GM12878 (cell line): ENCODE data around the gene SCMH1. TPM values are rescaled to one million over a fixed set of nuclear protein-coding genes. Genes with fewer than 3 reads are reported as not detected.

Source experiments
- ATAC-seq: fragments of 200-7000 bp; cut with Tn5 transposase; 3 replicates; pipeline ENCODE4 v1.9.1; 2020; ENCODE audit warnings: mild to moderate bottlenecking, moderate library complexity
- BruUV-seq: library from RNA; stranded (reverse); fragments of 400-500 nt; replicated peaks from 2 replicates; lab custom pipeline; 2021; lab: Mats Ljungman, UMichigan
- CTCF ChIA-PET: fragments of 300-600 bp; sonication (Branson Sonifier 250); formaldehyde crosslinking; extraction: SDS; loops from one replicate; lab custom pipeline; 2021; ENCODE audit warnings: inconsistent platforms; lab: Yijun Ruan, JAX
- POLR2A ChIA-PET: fragments of 350-600 bp; formaldehyde crosslinking; extraction: SDS; loops from one replicate; lab custom pipeline; 2021; ENCODE audit warnings: inconsistent platforms; lab: Charles Lee
- RAD21 ChIA-PET: fragments of 300-600 bp; sonication (Branson Sonifier 250); formaldehyde crosslinking; loops from one replicate; lab custom pipeline; 2023; ENCODE audit warnings: antibody characterized with exemption; ENCODE audit not compliant: unreplicated experiment; lab: Charles Lee
- SMC1A ChIA-PET: fragments of 300-600 bp; sonication (Branson Sonifier 250); formaldehyde crosslinking; loops from one replicate; lab custom pipeline; 2023; ENCODE audit not compliant: unreplicated experiment, uncharacterized antibody; lab: Charles Lee
- DNase-seq: peaks from one replicate; pipeline ENCODE4 v3.0.0-alpha.2; 2011; ENCODE audit warnings: low read depth, low spot score
- FAIRE-seq: peaks from 3 replicates; lab custom pipeline; 2011; peaks lifted over from hg19 to GRCh38; lab: Jason Lieb, UNC
- H2AFZ ChIP-seq: 2 replicates; pipeline ENCODE4 v1.6.0; 2011; ENCODE audit warnings: low read depth, low read length, control low read depth; ENCODE audit not compliant: control insufficient read depth
- H3K27ac ChIP-seq: 2 replicates; pipeline ENCODE4 v1.5.1; 2011; ENCODE audit warnings: control low read depth; ENCODE audit not compliant: control insufficient read depth, insufficient read depth
- H3K27me3 ChIP-seq, 2 experiments: replicated peaks in 1 of 2; 2 replicates each; pipeline versions ENCODE4 v1.6.0 to v1.6.1; 2011; ENCODE audit warnings: low read length in 1 of 2; ENCODE audit not compliant: control insufficient read depth in 2 of 2, insufficient read depth in 2 of 2
- H3K36me3 ChIP-seq, 2 experiments: 2 replicates each; pipeline ENCODE4 v1.5.1; 2011; ENCODE audit warnings: low read length in 1 of 2; ENCODE audit not compliant: control insufficient read depth in 2 of 2, insufficient read depth in 2 of 2
- H3K4me1 ChIP-seq: 2 replicates; pipeline ENCODE4 v1.6.1; 2011; ENCODE audit warnings: mild to moderate bottlenecking, low read length, moderate library complexity, mixed read lengths; ENCODE audit not compliant: control insufficient read depth, insufficient read depth
- H3K4me2 ChIP-seq: 2 replicates; pipeline ENCODE4 v1.6.0; 2011; ENCODE audit warnings: control low read depth; ENCODE audit not compliant: control insufficient read depth, insufficient read depth
- H3K4me3 ChIP-seq: fragments of 200-600 bp; sonication (generic); 2 replicates; pipeline ENCODE4 v1.5.1; 2016
- H3K79me2 ChIP-seq: 2 replicates; pipeline ENCODE4 v1.6.0; 2011; ENCODE audit warnings: low read length; ENCODE audit not compliant: control insufficient read depth, insufficient read depth
- H3K9ac ChIP-seq: 2 replicates; pipeline ENCODE4 v1.8.0; 2011; ENCODE audit warnings: low read length, control low read depth, mixed read lengths; ENCODE audit not compliant: control insufficient read depth, insufficient read depth
- H3K9me3 ChIP-seq: replicated peaks from 3 replicates; pipeline ENCODE4 v1.5.1; 2011; ENCODE audit warnings: mild to moderate bottlenecking, low read length; ENCODE audit not compliant: control insufficient read depth, insufficient read depth
- H4K20me1 ChIP-seq: 2 replicates; pipeline ENCODE4 v1.6.0; 2011; ENCODE audit not compliant: control insufficient read depth, insufficient read depth
- ATF2 ChIP-seq: IDR thresholded peaks from 2 replicates; pipeline ENCODE4 v1.6.1; 2012; ENCODE audit warnings: low read length, inconsistent platforms
- ATF3 ChIP-seq: IDR thresholded peaks from 2 replicates; pipeline ENCODE4 v1.6.1; 2011; ENCODE audit warnings: low read depth, mild to moderate bottlenecking, low read length, moderate library complexity, borderline replicate concordance; ENCODE audit errors: extremely low read depth
- BCLAF1 ChIP-seq: fragments of 450-650 bp; IDR thresholded peaks from 2 replicates; pipeline ENCODE4 v1.6.1; 2017; ENCODE audit warnings: antibody characterized with exemption, mild to moderate bottlenecking, moderate library complexity
- CHD2 ChIP-seq: IDR thresholded peaks from 2 replicates; pipeline ENCODE4 v1.6.1; 2011; ENCODE audit warnings: low read depth, low read length, improper control_type of control experiment, borderline replicate concordance
- HDGF ChIP-seq: fragments of 450-650 bp; IDR thresholded peaks from 2 replicates; pipeline ENCODE4 v1.6.1; 2016; ENCODE audit warnings: antibody characterized with exemption
- IRF5 ChIP-seq: fragments of 450-650 bp; IDR thresholded peaks from 2 replicates; pipeline ENCODE4 v1.6.1; 2017; ENCODE audit warnings: borderline replicate concordance
- MAX ChIP-seq: IDR thresholded peaks from 2 replicates; pipeline ENCODE4 v1.6.1; 2012; ENCODE audit warnings: low read depth, low read length, improper control_type of control experiment
- NBN ChIP-seq: fragments of 450-650 bp; IDR thresholded peaks from 2 replicates; pipeline ENCODE4 v1.6.1; 2016
- NR2C1 ChIP-seq: fragments of 450-650 bp; IDR thresholded peaks from 2 replicates; pipeline ENCODE4 v1.6.1; 2017; ENCODE audit warnings: antibody characterized with exemption, mild to moderate bottlenecking, moderate library complexity
- NR2F1 ChIP-seq: fragments of 450-650 bp; conservative IDR thresholded peaks from 2 replicates; pipeline ENCODE4 v1.6.1; 2017; ENCODE audit warnings: mild to moderate bottlenecking
- POLR2A ChIP-seq: IDR thresholded peaks from 2 replicates; pipeline ENCODE4 v1.6.1; 2011; ENCODE audit warnings: low read depth, mild to moderate bottlenecking, low read length
- POLR2AphosphoS5 ChIP-seq: IDR thresholded peaks from 2 replicates; pipeline ENCODE4 v1.6.1; 2011; ENCODE audit warnings: mild to moderate bottlenecking, low read length, inconsistent platforms
- ZBTB40 ChIP-seq: fragments of 450-650 bp; IDR thresholded peaks from 2 replicates; pipeline ENCODE4 v1.6.1; 2016; ENCODE audit warnings: mild to moderate bottlenecking, moderate library complexity, borderline replicate concordance
- WGBS: methylation state at CpG from one replicate; pipeline ENCODE4 v1.1.6; 2016; ENCODE audit warnings: low lambda C conversion rate; ENCODE audit not compliant: insufficient replicate concordance, insufficient coverage; ENCODE audit errors: missing lambda C conversion rate; 5-methylcytosine and 5-hydroxymethylcytosine counted together
- in situ Hi-C: fragments of 300-500 bp; cut with MboI; formaldehyde crosslinking; loops from 9 replicates; pipeline ENCODE4 v1.14.3; 2018; ENCODE audit warnings: mixed read lengths
- intact Hi-C: fragments of 100-400 bp; cut with micrococcal nuclease; formaldehyde crosslinking; loops from one replicate; pipeline ENCODE4 v1.14.2; 2022; ENCODE audit not compliant: unreplicated experiment
- polyA plus RNA-seq, 11 experiments: library from polyadenylated mRNA; depleted of rRNA in 4 of 11; unstranded in 6 of 11; stranded (reverse) in 5 of 11; fragments of >200 nt; fragmentation: Nextera tagmentation in 4 of 11; fragmentation: Illumina TruSeq in 1 of 11; extraction: Ambion mirVana in 4 of 11; extraction: Trizol in 1 of 11; gene quantifications; 1 replicate in 1 of 11; 2 replicates in 10 of 11; pipeline versions ENCODE4 v1.2.1 to v1.2.3, GENCODE V29; 2011 to 2016; ENCODE audit warnings: inconsistent platforms in 2 of 11, missing spikeins in 2 of 11, low read depth in 1 of 11
- total RNA-seq, 4 experiments: library from RNA; depleted of rRNA in 3 of 4; stranded (reverse); fragments of >200 nt in 3 of 4; fragmentation: Illumina TruSeq in 1 of 4; extraction: Trizol in 1 of 4; gene quantifications; 2 replicates each; pipeline versions ENCODE4 v1.2.1 to v1.2.3, GENCODE V29; 2013 to 2021

SCMH1 gene
- total and polyA plus RNA-seq, 10 of the 15 experiments (the other 5 are each of a cell fraction or from before 2014, with no cell fraction given) = 7.5 to 44.1 (median 27.8) TPM

- Histone ChIP-seq H3K4me1 (no peaks in the 10 kb centered on the region), H3K4me3 (no peak overlapping the region), H3K79me2 (no peaks in the 10 kb centered on the region), H2AFZ (no peak overlapping the region), H3K4me2 (no peak overlapping the region), H4K20me1 (no peaks in the 10 kb centered on the region), H3K9ac (no peak overlapping the region), H3K36me3 (peaks cover 37% of the 10 kb centered on the region in 2 experiments), H3K9me3 (no peaks in the 10 kb centered on the region), H3K27ac (no peak overlapping the region), H3K27me3 (no peaks in the 10 kb centered on the region)
- intact Hi-C loops (no loop called here), in situ Hi-C loops (no loop called here)
- BruUV-seq = no TSS peak
- ChIA-PET CTCF (no interaction called here), RAD21 (no interaction called here), POLR2A (no interaction called here), SMC1A (no interaction called here)
- ATAC-seq (no peak), DNase-seq (no peak), FAIRE-seq (no peak)
- 65% methylated on average over 8 of the region's 8 CpGs for WGBS
- no peak for TF ChIP-seq ZBTB40
- no peak for TF ChIP-seq MAX
- TF ChIP-seq NR2F1 = no peak
- no peak for TF ChIP-seq BCLAF1
- TF ChIP-seq ATF2 = no peak
- no peak for TF ChIP-seq IRF5
- no peak for TF ChIP-seq POLR2A
- no peak for TF ChIP-seq NBN
- TF ChIP-seq CHD2 = no peak
- TF ChIP-seq ATF3 = no peak
- no peak for TF ChIP-seq POLR2AphosphoS5
- TF ChIP-seq NR2C1 = no peak
- no peak for TF ChIP-seq HDGF
Measured at GRCh38 chr1:41009466-41009865, 232.6 kb downstream of the SCMH1 start.
